HEK293 (cell line): Measurements from ENCODE around the gene RHPN2.

Experiments used
- CTCF ChIA-PET: fragments of 350-600 bp; formaldehyde crosslinking; extraction: SDS; loops from one replicate; lab custom pipeline; 2021; ENCODE audit warnings: antibody characterized with exemption; lab: Yijun Ruan, JAX
- POLR2A ChIA-PET: fragments of 300-600 bp; formaldehyde crosslinking; extraction: SDS; loops from one replicate; lab custom pipeline; 2020; ENCODE audit warnings: antibody characterized with exemption, inconsistent platforms; lab: Yijun Ruan, JAX
- H3K27ac ChIP-seq: fragments of 200-500 bp; sonication (Bioruptor generic); 2 replicates; pipeline ENCODE4 v1.5.1; 2014; ENCODE audit warnings: low read depth, low read length, control low read depth, inconsistent platforms; ENCODE audit errors: extremely low read depth
- H3K36me3 ChIP-seq, 2 experiments: fragments of 200-500 bp in 1 of 2; sonication (Bioruptor generic) in 1 of 2; 1 replicate in 1 of 2; 2 replicates in 1 of 2; pipeline ENCODE4 v1.5.1; 2014 to 2017; ENCODE audit warnings: inconsistent platforms in 2 of 2, low read length in 2 of 2; ENCODE audit not compliant: control insufficient read depth in 2 of 2, insufficient read depth in 1 of 2
- H3K4me1 ChIP-seq: fragments of 200-500 bp; sonication (Bioruptor generic); 2 replicates; pipeline ENCODE4 v1.5.1; 2014; ENCODE audit warnings: mild to moderate bottlenecking, low read length, inconsistent platforms; ENCODE audit not compliant: control insufficient read depth, insufficient read depth
- H3K4me3 ChIP-seq: 2 replicates; pipeline ENCODE4 v1.5.1; 2011; ENCODE audit warnings: low read depth, mild to moderate bottlenecking, control low read depth, low read length, moderate library complexity
- H3K9me3 ChIP-seq: fragments of 200-500 bp; sonication (Bioruptor generic); 2 replicates; pipeline ENCODE4 v1.5.1; 2014; ENCODE audit warnings: low read depth, low read length, inconsistent platforms; ENCODE audit not compliant: control insufficient read depth, insufficient read depth
- GLIS2 ChIP-seq: fragments of 450-650 bp; formaldehyde crosslinking; IDR thresholded peaks from 2 replicates; pipeline ENCODE4 v1.5.1; 2016; ENCODE audit warnings: missing biosample characterization, missing genetic modification characterization
- KLF16 ChIP-seq: fragments of 450-650 bp; formaldehyde crosslinking; IDR thresholded peaks from 2 replicates; pipeline ENCODE4 v1.5.1; 2017; ENCODE audit warnings: missing biosample characterization, missing genetic modification characterization
- KLF17 ChIP-seq: fragments of 450-650 bp; formaldehyde crosslinking; IDR thresholded peaks from 2 replicates; pipeline ENCODE4 v1.5.1; 2016; ENCODE audit warnings: missing biosample characterization, missing genetic modification characterization
- PATZ1 ChIP-seq: fragments of 450-650 bp; formaldehyde crosslinking; IDR thresholded peaks from 2 replicates; pipeline ENCODE4 v1.5.1; 2016; ENCODE audit warnings: missing biosample characterization, missing genetic modification characterization
- PRDM2 ChIP-seq: fragments of 450-650 bp; formaldehyde crosslinking; IDR thresholded peaks from 2 replicates; pipeline ENCODE4 v1.5.1; 2016; ENCODE audit warnings: missing biosample characterization, missing genetic modification characterization, borderline replicate concordance
- ZBTB26 ChIP-seq: fragments of 450-650 bp; formaldehyde crosslinking; optimal IDR thresholded peaks from 2 replicates; pipeline ENCODE3; 2016; ENCODE audit warnings: missing biosample characterization, mild to moderate bottlenecking, missing genetic modification characterization
- ZFHX2 ChIP-seq: fragments of 450-650 bp; formaldehyde crosslinking; conservative IDR thresholded peaks from 2 replicates; pipeline ENCODE4 v1.5.1; 2016; ENCODE audit warnings: missing biosample characterization, missing genetic modification characterization
- ZNF112 ChIP-seq: fragments of 450-650 bp; formaldehyde crosslinking; IDR thresholded peaks from 2 replicates; pipeline ENCODE4 v1.5.0; 2017; ENCODE audit warnings: missing biosample characterization, missing genetic modification characterization
- ZNF18 ChIP-seq: fragments of 450-650 bp; formaldehyde crosslinking; IDR thresholded peaks from 2 replicates; pipeline ENCODE4 v1.5.1; 2016; ENCODE audit warnings: missing biosample characterization, missing genetic modification characterization
- ZNF341 ChIP-seq: fragments of 450-650 bp; formaldehyde crosslinking; IDR thresholded peaks from 2 replicates; pipeline ENCODE4; 2016; ENCODE audit warnings: low read depth, missing biosample characterization, missing genetic modification characterization
- ZNF398 ChIP-seq: fragments of 450-650 bp; formaldehyde crosslinking; IDR thresholded peaks from 2 replicates; pipeline ENCODE4 v1.5.1; 2017; ENCODE audit warnings: missing biosample characterization, missing genetic modification characterization
- ZNF416 ChIP-seq: fragments of 450-650 bp; formaldehyde crosslinking; IDR thresholded peaks from 2 replicates; pipeline ENCODE4 v1.5.1; 2016; ENCODE audit warnings: missing biosample characterization, missing genetic modification characterization
- ZSCAN30 ChIP-seq: fragments of 450-650 bp; IDR thresholded peaks from 2 replicates; pipeline ENCODE4 v1.5.1; 2018; ENCODE audit warnings: missing biosample characterization, mild to moderate bottlenecking, missing genetic modification characterization, moderate library complexity

The RHPN2 gene

GRCh38 chr19:33066543-33066942 lies 1.9 kb upstream of the RHPN2 start (continued):
- TF ChIP-seq ZNF18 (no peak), ZFHX2 (tag by site-specific recombination) (no peak), ZNF416 (tag by site-specific recombination) (no peak)

- no peaks in the 10 kb centered on the region for H3K9me3 ChIP-seq
- POLR2A ChIA-PET, result interaction anchor here (0.6 to 2.6 kb wide), 5 partner anchors 9 to 41 kb away, joined by 7 to 26 read pairs (median 8); no protein-coding TSS in a partner anchor
- H3K27ac ChIP-seq, result peak overlapping the region; percentile 70; the same call in 1 of the 2 replicates
- peak overlapping the region; percentile 45 for H3K4me3 ChIP-seq
- H3K36me3 ChIP-seq, result peaks cover 0 to 4% of the 10 kb centered on the region in 2 experiments; a peak in 1 of 3 replicates
- TF ChIP-seq ZNF398 (tag by site-specific recombination) (peak; percentile 91), ZBTB26 (tag by site-specific recombination) (peak; percentile 14), KLF17 (tag by site-specific recombination) (no peak), ZSCAN30 (tag by site-specific recombination) (no peak), PRDM2 (tag by site-specific recombination) (no peak), ZNF341 (peak; percentile 7; the same call in 1 of the 2 replicates), ZNF112 (tag by site-specific recombination) (no peak), PATZ1 (tag by site-specific recombination) (peak; percentile 61), GLIS2 (tag by site-specific recombination) (peak; percentile 39), KLF16 (peak; percentile 0; the same call in 1 of the 2 replicates)
- peaks cover 16% of the 10 kb centered on the region for H3K4me1 ChIP-seq
- CTCF ChIA-PET, result interaction anchor here (1.4 kb wide), 1 partner anchor 9 kb away, joined by 3 read pairs; no protein-coding TSS in a partner anchor
Measured at GRCh38 chr19:33064458-33064791, 263 bp downstream of the RHPN2 start.
